Astrocyte of the cerebellum (primary cell): ENCODE results near the gene ARL14.
"Not testable (repeated sequence)": the region's sequence is repeated elsewhere in the genome, so short reads cannot be mapped to it uniquely, and the experiment has no call there.

Experiments
- DNase-seq: peaks from one replicate; pipeline ENCODE4 v3.0.0-alpha.2; 2011; ENCODE audit warnings: low read depth
- H3K4me3 ChIP-seq: 2 replicates; pipeline ENCODE4 v1.5.1; 2011; ENCODE audit warnings: mild to moderate bottlenecking, low read depth, low read length, moderate library complexity
- CTCF ChIP-seq: IDR thresholded peaks from 2 replicates; pipeline ENCODE4 v1.5.1; 2012; ENCODE audit warnings: low read length, low read depth, moderate library complexity, mild to moderate bottlenecking; ENCODE audit errors: missing control alignments
- in situ Hi-C: cut with HindIII; loops from 2 replicates; pipeline ENCODE4 v1.10.0; 2017; ENCODE audit warnings: low sequenced_read_pairs

The ARL14 gene

GRCh38 chr3:160703974-160704373, 27.0 kb downstream of the ARL14 start:
- H3K4me3 ChIP-seq = no peak overlapping the region
- in situ Hi-C loops = no loop called here
- DNase-seq = no peak
- TF ChIP-seq CTCF = no peak

- peak; percentile 55 for TF ChIP-seq CTCF
- no peak overlapping the region for H3K4me3 ChIP-seq
- in situ Hi-C loops = no loop called here
- DNase-seq = peak; percentile 42
These were observed 30.3 kb downstream of the ARL14 start for GRCh38 chr3:160707187-160707794.

- TF ChIP-seq CTCF = no peak
- DNase-seq = no peak
- H3K4me3 ChIP-seq = no peak overlapping the region
- in situ Hi-C loops = no loop called here
These were observed 32.7 kb downstream of the ARL14 start for GRCh38 chr3:160709477-160710182.

- DNase-seq, in situ Hi-C loops, H3K4me3 ChIP-seq: not testable (repeated sequence)
These were observed 36.2 kb downstream of the ARL14 start for GRCh38 chr3:160713144-160713543.

- TF ChIP-seq CTCF = no peak
These were observed 42.8 kb downstream of the ARL14 start for GRCh38 chr3:160719710-160720109.

GRCh38 chr3:160720123-160720746, 43.3 kb downstream of the ARL14 start:
- in situ Hi-C loops = no loop called here
- DNase-seq = no peak
- TF ChIP-seq CTCF = no peak
- H3K4me3 ChIP-seq = no peak overlapping the region

More at GRCh38 chr3:160719710-160720109, 42.8 kb downstream of the ARL14 start:
- in situ Hi-C loops = no loop called here
- DNase-seq = no peak
- no peak overlapping the region for H3K4me3 ChIP-seq

GRCh38 chr3:160722331-160722730, 45.4 kb downstream of the ARL14 start:
- in situ Hi-C loops = no loop called here
- H3K4me3 ChIP-seq = no peak overlapping the region
- TF ChIP-seq CTCF = no peak
- DNase-seq = no peak
